ENCODE measurements around the gene SPTSSA.
A peak's percentile ranks its signal among the peaks of the same experiment; 100 is the strongest.

The SPTSSA gene

GRCh38 chr14:34472706-34473279 is 10.8 kb upstream of the SPTSSA start:
- no peak for DNase-seq (ENCODE audit: low read depth in 3 of 3)

- DNase-seq (ENCODE audit: low read depth in 3 of 3): no peak
Measured at GRCh38 chr14:34470319-34470718, 8.3 kb upstream of the SPTSSA start.

GRCh38 chr14:34466691-34467090 is 4.7 kb upstream of the SPTSSA start:
- DNase-seq (ENCODE audit: low read depth in 3 of 3): no peak

- DNase-seq (ENCODE audit: low read depth in 3 of 3): no peak
Measured at GRCh38 chr14:34465069-34465859, 3.2 kb upstream of the SPTSSA start.

- DNase-seq (ENCODE audit: low read depth in 3 of 3): no peak
Measured at GRCh38 chr14:34463598-34463961, 1.5 kb upstream of the SPTSSA start.

GRCh38 chr14:34461334-34462131 is 507 bp downstream of the SPTSSA start:
- peak in 1 of 3 donors; percentile 1 for DNase-seq (ENCODE audit: low read depth in 3 of 3)

GRCh38 chr14:34460841-34461240 is 1.2 kb downstream of the SPTSSA start:
- DNase-seq (ENCODE audit: low read depth in 3 of 3): no peak

GRCh38 chr14:34460295-34460694 is 1.7 kb downstream of the SPTSSA start:
- DNase-seq (ENCODE audit: low read depth in 3 of 3): no peak

GRCh38 chr14:34457186-34457585 is 4.9 kb downstream of the SPTSSA start:
- no peak for DNase-seq (ENCODE audit: low read depth in 3 of 3)

- DNase-seq (ENCODE audit: low read depth in 3 of 3): no peak
Measured at GRCh38 chr14:34453226-34453625, 8.8 kb downstream of the SPTSSA start.

- DNase-seq (ENCODE audit: low read depth in 3 of 3): no peak
Measured at GRCh38 chr14:34452258-34452822, 9.7 kb downstream of the SPTSSA start.

- DNase-seq (ENCODE audit: low read depth in 3 of 3): no peak
Measured at GRCh38 chr14:34450958-34451357, 11.1 kb downstream of the SPTSSA start.

- DNase-seq (ENCODE audit: low read depth in 3 of 3): no peak
Measured at GRCh38 chr14:34450542-34450915, 11.5 kb downstream of the SPTSSA start.

GRCh38 chr14:34449819-34450541 is 12.1 kb downstream of the SPTSSA start:
- no peak for DNase-seq (ENCODE audit: low read depth in 3 of 3)

GRCh38 chr14:34439090-34439489 is 22.9 kb downstream of the SPTSSA start:
- no peak for DNase-seq (ENCODE audit: low read depth in 3 of 3)

- no peak for DNase-seq (ENCODE audit: low read depth in 3 of 3)
Measured at GRCh38 chr14:34438438-34438837, 23.6 kb downstream of the SPTSSA start.

GRCh38 chr14:34437729-34438080 is 24.3 kb downstream of the SPTSSA start:
- DNase-seq (ENCODE audit: low read depth in 3 of 3): no peak

- no peak for DNase-seq (ENCODE audit: low read depth in 3 of 3)
Measured at GRCh38 chr14:34436960-34437728, 24.9 kb downstream of the SPTSSA start.

GRCh38 chr14:34436118-34436905 is 25.7 kb downstream of the SPTSSA start:
- no peak for DNase-seq (ENCODE audit: low read depth in 3 of 3)

GRCh38 chr14:34433957-34434356 is 28.1 kb downstream of the SPTSSA start:
- no peak for DNase-seq (ENCODE audit: low read depth in 3 of 3)

Data from stimulated activated CD4-positive, alpha-beta T cell treated with anti-CD3 and anti-CD28 coated beads, TNF-alpha, amount 100 ng/mL, for 48 hours (primary cell).